Lower leg skin (tissue), 4 donors: ENCODE data around the gene TSBP1. TPM values are rescaled to one million over a fixed set of nuclear protein-coding genes. Genes with fewer than 3 reads are reported as not detected.

ENCODE experiments used
- DNase-seq, 2 donors: peaks; one replicate each; pipeline ENCODE4 v3.0.0-alpha.2; 2019; ENCODE audit warnings: low spot score in 2 of 2
- H3K4me3 ChIP-seq: fragments of 200-600 bp; sonication (generic); 2 replicates; pipeline ENCODE4 v1.5.1; 2017; ENCODE audit warnings: mild to moderate bottlenecking, low read depth; ENCODE audit not compliant: poor library complexity, severe bottlenecking
- POLR2A ChIP-seq, 2 donors: fragments of 450-650 bp; IDR thresholded peaks; one replicate each; pipeline ENCODE4 v1.6.1; 2016 to 2017; ENCODE audit warnings: antibody characterized with exemption in 2 of 2, mild to moderate bottlenecking in 1 of 2, moderate library complexity in 1 of 2
- WGBS, 2 donors: methylation state at CpG; one replicate each; pipeline ENCODE4 v1.1.5; 2018; 5-methylcytosine and 5-hydroxymethylcytosine counted together
- intact Hi-C: fragments of 100-400 bp; cut with DNase I; formaldehyde crosslinking; loops from one replicate; pipeline ENCODE4 v1.15.0; 2023; ENCODE audit warnings: low total_unique reads
- total RNA-seq, 4 donors: library from RNA; depleted of rRNA; stranded (reverse); fragments of >200 nt; gene quantifications; one replicate each; pipeline ENCODE4 v1.1.0, GENCODE V29; 2016
- TF ChIP-seq, protein P1 (sequence below), 3 donors: fragments of 450-650 bp; IDR thresholded peaks; one replicate each; pipeline ENCODE4 v1.5.1; 2016; ENCODE audit warnings: antibody characterized with exemption in 3 of 3, mild to moderate bottlenecking in 3 of 3, moderate library complexity in 2 of 3

Gene TSBP1
- total RNA-seq, 4 donors from 2014 or later = not detected

DNA sequence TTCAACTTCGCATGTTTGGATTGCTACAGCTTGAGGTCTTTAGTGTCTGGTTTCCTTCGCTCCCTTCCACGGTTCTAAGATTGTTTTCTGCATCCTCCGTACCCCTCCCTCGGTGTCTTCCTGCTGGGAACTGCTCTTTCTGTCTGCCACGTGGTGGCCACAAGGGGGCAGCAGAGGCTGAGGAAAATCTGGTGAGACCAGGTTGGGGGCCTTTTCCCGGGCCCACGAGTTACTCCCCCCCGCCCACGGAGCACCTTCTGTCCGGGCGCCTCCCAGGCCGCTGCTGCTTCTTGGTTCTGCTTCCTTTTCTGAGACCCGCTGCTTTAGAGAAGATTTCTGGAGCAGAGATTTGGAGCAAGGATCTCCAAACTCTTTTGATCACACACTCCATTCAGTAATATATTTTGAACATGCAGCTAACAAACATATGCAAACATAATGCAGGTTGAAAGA lies 126.7 kb downstream of the TSBP1 start:
- intact Hi-C loops = no loop called here
- TF ChIP-seq, protein P1, sequence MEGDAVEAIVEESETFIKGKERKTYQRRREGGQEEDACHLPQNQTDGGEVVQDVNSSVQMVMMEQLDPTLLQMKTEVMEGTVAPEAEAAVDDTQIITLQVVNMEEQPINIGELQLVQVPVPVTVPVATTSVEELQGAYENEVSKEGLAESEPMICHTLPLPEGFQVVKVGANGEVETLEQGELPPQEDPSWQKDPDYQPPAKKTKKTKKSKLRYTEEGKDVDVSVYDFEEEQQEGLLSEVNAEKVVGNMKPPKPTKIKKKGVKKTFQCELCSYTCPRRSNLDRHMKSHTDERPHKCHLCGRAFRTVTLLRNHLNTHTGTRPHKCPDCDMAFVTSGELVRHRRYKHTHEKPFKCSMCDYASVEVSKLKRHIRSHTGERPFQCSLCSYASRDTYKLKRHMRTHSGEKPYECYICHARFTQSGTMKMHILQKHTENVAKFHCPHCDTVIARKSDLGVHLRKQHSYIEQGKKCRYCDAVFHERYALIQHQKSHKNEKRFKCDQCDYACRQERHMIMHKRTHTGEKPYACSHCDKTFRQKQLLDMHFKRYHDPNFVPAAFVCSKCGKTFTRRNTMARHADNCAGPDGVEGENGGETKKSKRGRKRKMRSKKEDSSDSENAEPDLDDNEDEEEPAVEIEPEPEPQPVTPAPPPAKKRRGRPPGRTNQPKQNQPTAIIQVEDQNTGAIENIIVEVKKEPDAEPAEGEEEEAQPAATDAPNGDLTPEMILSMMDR (IDR thresholded peaks at IDR 0.05) = peak in 1 of 3 donors; percentile 62
- no peak for TF ChIP-seq POLR2A (IDR thresholded peaks at IDR 0.05)
- no peak overlapping the region for H3K4me3 ChIP-seq
- WGBS, 2 donors = 1% methylated on average over 14 of the region's 14 CpGs
- peak; percentile 73 to 96 for DNase-seq

DNA sequence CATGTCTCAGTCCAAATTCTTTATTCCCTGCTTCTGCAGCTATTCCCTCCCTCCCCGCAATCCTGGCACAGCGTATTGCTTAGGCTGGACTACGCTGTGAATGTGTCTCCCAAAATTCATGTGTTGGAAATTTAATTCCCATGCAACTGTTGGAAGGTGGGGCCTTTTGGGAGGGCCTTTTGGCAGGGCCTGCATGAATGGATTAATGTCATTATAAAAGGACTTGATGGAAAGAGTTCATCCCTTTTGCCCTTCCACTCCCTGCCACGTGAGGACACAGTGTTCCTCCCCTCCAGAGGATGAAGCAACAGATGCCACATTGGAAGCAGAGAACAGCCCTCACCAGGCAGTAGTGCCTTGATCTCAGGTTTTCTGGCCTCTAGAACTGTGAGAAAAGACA lies 127.4 kb downstream of the TSBP1 start:
- intact Hi-C loops = no loop called here

More for the DNA sequence above, 127.4 kb downstream of the TSBP1 start:
- DNase-seq = peak; percentile 72 to 89
- TF ChIP-seq, protein P1 (IDR thresholded peaks at IDR 0.05) = no peak
- TF ChIP-seq POLR2A (IDR thresholded peaks at IDR 0.05) = no peak
- 51 to 54% methylated on average over 4 of the region's 4 CpGs for WGBS, 2 donors
- H3K4me3 ChIP-seq = no peak overlapping the region

Other genes with a start within 250 kb of the TSBP1 start
- 100 to 1,000 TPM in 1 of 4 donors, 10 to 100 TPM in 3; 46.8 to 102 (median 54.1) TPM for gene ATF6B, start 243.7 kb downstream of the TSBP1 start, total RNA-seq
- 10 to 100 TPM in 1 of 4 donors, 1 to 10 TPM in 3; 5.8 to 12.5 (median 8.0) TPM for gene FKBPL, start 241.6 kb downstream of the TSBP1 start, total RNA-seq
- 1 to 10 TPM in 2 of 4 donors, under 1 TPM in 2; 0.56 to 2.6 (median 0.94) TPM for gene PRRT1, start 220.0 kb downstream of the TSBP1 start, total RNA-seq
- 100 to 1,000 TPM in 1 of 4 donors, 10 to 100 TPM in 3; 36.6 to 220 (median 56.9) TPM for gene PPT2, start 217.8 kb downstream of the TSBP1 start, total RNA-seq
- 10 to 100 TPM; 12.5 to 40.8 (median 18.6) TPM for gene EGFL8, start 207.3 kb downstream of the TSBP1 start, total RNA-seq
- 10 to 100 TPM; 18.8 to 53.2 (median 28.0) TPM for gene AGPAT1, start 195.8 kb downstream of the TSBP1 start, total RNA-seq
- 10 to 100 TPM; 52.4 to 75.3 (median 56.8) TPM for gene RNF5, start 193.5 kb downstream of the TSBP1 start, total RNA-seq
- 1 to 10 TPM in 3 of 4 donors, under 1 TPM in 1; 0.56 to 4.1 (median 2.3) TPM for gene AGER, start 187.7 kb downstream of the TSBP1 start, total RNA-seq
- gene PBX2, start 181.7 kb downstream of the TSBP1 start, total RNA-seq = 10 to 100 TPM; 49.2 to 63.9 (median 55.8) TPM
- 1 to 10 TPM in 3 of 4 donors, under 1 TPM in 1; 0.69 to 7.5 (median 4.3) TPM for gene GPSM3, start 179.3 kb downstream of the TSBP1 start, total RNA-seq
- gene NOTCH4, start 147.8 kb downstream of the TSBP1 start, total RNA-seq = 10 to 100 TPM in 1 of 4 donors, 1 to 10 TPM in 3; 6.3 to 10.4 (median 7.8) TPM
- not detected for gene BTNL2, start 35.3 kb upstream of the TSBP1 start, total RNA-seq
- 100 to 1,000 TPM; 164 to 274 (median 229) TPM for gene HLA-DRA, start 68.0 kb upstream of the TSBP1 start, total RNA-seq
- gene HLA-DRB5, start 158.4 kb upstream of the TSBP1 start, total RNA-seq = 10 to 100 TPM in 1 of 4 donors, 1 to 10 TPM in 2, under 1 TPM in 1; 0.25 to 23.9 (median 2.7) TPM
- 10 to 100 TPM; 37.6 to 65.7 (median 58.6) TPM for gene HLA-DRB1, start 217.9 kb upstream of the TSBP1 start, total RNA-seq